HG03439 (cell line): ENCODE results near the gene GSK3B.
"Not testable (repeated sequence)": the region's sequence is repeated elsewhere in the genome, so short reads cannot be mapped to it uniquely, and the experiment has no call there.

ENCODE experiments used
- ATAC-seq: cut with Tn5 transposase; IDR thresholded peaks from one replicate; pipeline ENCODE4 v1.9.1; 2021; ENCODE audit warnings: mild to moderate bottlenecking, moderate library complexity; ENCODE audit not compliant: unreplicated experiment

Gene GSK3B

DNA sequence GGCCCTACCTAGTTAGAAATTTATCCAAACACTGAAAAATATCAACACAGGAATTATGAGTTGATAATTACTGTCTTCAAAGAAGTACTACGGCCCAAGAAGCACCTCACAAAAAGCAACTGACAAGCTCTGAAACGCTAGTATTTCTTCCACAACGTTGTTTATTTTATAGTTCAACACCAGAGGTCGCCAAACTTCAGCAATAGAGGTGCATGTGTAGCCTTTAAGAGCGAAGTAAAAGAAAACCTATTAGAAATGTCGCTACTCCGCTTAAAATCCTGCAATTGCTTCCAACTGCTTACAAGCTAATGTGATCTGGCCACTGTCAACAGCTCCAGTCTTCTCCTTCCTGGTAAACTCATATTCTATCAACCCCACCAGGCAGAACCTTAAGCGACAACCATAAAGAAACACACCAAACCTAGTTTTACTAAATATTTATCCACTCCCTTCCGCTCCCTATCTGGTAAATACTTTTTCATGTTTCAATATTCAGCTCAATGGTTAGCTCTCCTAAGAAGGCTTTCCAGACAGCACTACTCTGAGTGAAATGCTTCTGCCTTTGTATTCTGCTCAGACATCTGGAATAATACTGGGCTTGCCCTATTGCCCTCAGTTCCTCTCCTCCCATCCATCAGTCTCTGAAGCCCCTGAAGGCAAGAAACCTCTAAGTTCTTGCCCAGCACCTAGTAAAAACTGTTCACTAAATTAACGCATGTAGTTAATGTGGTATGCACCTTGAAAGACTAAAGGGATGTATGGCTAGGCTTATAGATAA, 202.1 kb downstream of the GSK3B start:
- no peak for ATAC-seq

DNA sequence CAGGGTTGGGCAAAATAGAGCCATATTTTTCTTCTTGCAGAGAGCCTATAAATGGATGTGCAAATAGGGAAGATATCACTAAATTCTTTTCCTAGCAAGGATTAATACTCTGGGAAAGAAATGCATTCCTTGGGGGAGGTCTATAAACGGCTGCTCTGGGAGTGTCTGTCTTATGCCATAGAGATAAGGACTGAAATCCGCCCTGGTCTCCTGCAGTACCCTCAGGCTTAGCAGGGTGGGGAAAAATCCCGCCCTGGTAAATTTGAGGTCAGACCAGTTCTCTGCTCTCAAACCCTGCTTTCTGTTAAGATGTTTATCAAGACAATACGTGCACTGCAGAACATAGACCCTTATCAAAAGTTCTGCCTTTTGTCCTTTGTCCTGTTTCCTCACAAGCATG, 205.6 kb downstream of the GSK3B start:
- not testable (repeated sequence) for ATAC-seq

DNA sequence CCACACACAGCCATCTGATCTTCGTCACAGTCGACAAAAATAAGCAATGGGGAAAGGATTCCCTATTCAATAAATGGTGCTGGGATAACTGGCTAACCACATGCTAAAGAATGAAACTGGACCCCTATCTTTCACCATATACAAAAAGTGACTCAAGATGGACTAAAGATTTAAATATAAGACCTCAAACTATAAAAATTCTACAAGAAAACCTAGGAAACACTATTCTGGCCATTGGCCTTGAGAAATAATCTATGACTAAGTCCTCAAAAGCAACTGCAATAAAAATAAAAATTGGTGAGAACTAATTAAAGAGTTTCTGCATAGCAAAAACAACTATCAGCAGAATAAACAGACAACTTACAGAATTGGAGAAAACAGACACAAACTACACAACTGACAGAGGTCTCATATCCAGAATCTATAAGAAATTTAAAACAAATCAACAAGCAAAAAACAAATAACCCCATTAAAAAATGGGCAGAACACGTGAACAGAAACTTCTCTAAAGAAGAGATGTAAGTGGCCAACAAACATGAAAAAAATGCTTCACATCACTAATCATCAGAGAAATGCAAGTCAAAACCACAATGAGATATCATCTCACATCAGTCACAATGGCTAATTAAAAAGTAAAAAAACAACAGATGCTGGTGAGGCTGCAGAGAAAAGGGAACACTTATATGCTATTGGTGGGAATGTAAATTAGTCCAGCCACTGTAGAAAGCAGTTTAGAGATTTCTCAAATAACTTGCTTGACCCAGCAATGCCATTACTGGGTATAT, 208.3 kb downstream of the GSK3B start:
- ATAC-seq: no peak

DNA sequence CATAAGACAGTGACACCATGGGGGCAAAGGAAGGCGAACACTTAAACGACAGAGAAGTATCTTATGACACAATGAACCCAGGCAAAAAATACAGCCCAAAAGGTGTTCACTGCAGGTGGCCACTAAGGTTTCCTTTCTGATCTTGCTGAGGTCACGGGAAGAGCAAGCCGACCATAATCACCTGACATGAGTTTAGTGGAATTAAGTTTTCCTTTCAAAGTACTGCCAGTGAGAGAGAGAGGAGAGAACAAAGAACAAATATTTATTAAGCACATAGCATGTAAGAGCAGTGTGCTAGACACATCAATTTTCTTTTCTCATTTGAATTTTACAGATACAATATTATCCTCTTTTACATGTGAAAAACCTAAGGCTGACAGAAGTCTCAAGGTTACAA, 210.1 kb downstream of the GSK3B start:
- no peak for ATAC-seq

DNA sequence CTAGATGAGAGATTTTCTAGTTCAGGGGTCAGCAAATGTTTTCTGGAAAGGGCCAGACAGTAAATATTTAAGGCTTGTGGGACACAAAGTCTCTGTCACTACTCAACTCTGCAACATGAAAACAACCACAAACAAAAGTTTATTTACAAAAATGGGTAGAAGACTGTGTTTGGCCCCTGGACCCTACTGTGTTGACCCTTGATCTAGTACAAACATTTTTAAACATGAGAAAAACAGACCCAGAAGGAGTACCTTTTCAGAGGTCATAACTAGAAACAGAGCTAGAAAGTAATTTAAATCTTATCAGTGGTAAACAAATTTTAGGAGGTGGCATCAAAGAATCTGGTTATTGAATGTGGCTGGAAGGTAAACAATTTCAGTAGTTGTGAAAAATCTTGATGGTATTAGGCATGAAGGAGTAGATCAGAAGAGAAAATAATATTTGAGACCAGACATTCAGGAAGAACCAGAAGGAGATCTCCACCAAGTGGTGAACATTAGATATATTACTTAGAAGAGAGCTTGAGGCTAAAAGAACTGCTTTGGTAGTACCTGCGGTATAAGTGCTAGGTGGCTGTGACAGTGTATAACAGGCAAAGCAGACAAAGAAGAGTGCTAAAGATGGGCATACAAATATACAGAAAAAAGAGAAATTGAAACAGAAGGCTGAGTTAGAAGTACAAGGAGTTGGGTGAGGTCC, 210.6 kb downstream of the GSK3B start:
- no peak for ATAC-seq

DNA sequence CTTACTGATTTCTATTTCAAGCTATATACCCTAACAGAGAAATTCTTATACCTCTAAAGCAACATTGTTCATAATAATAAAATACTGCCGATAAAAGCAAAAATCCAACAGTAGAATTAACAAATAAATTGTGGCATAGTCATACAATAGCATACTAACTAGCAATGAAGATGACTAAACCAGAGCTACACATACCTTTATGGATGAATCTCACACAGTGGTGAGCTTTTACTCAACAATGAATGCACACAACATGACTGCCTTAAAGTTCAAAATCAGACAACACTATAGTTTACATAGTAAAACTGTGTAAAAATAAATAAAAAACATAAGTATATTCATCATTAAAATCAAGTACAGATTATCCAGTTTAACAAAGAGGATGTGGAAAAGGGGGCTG, 213.3 kb downstream of the GSK3B start:
- ATAC-seq: no peak

DNA sequence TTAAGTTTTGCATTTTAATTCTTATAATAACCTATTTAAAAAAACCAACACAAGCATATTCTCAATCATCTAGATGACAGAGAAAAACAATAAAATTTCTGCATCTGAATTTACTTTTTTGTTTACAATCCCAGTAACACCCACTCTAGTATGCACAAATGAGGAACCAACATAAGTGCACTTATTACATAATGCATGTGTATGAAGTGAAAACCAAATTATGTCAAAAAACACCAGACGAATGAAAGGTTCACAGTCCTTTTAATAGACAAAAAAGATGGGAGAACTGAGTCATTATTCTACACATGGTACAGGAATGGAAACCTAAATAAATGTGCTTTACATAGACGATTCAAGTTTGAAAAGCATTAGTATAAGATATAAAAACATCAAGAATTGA, 220.6 kb downstream of the GSK3B start:
- no peak for ATAC-seq

DNA sequence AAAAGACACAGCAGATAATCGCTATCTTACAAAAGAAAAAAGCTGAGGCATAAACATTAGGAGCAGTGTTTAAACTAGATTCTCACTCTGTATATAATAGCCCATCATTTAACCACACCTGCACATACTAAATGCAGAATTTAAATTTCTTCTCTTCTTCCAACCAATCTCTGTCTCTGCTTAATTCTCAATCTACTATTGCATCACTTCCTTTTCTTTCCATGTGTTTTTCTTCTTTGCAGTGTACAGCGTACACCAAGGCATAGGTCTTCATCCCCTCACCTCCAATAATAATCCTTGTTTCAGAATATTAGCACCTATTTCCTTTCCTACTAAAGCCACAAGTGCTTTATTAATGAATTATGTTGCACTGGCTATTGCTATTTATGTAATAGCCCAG, 221.5 kb downstream of the GSK3B start:
- no peak for ATAC-seq

DNA sequence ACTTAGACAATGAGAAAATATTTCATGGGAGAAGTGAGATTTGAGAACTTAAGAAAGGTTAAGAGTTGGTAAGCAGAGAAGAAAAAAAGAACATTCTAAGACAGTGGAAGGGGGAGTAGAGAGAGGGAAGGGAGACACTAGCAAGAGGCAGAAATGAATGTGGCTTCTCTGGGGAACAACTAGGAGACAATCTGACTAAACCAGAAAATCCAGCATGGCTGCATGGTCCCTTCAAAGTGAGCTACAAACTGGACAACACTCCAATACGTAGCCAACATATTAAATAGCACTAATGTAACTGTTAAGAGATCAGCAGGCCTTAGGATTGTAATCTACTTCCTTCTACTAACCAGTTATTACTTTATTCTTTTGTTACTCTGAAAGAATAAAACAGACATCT, 222.7 kb downstream of the GSK3B start:
- ATAC-seq: no peak

DNA sequence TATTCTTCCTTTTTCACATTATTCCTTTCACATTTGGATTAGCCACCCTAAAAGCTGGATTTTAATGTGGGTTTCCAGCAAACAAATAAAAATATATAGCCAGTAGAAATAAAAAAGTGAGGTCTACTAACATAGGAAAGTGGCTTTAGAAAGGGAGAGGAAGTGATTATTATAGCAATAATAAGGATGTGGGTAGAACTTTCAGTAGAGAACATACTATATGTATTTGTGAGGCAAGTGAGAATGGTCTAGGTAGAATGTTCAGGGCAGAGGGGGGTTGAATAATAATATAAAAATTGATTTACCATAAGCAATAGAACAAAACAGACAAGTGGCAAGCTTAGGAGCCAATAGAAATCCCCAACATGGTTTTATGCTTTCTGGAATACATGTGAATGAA, 223.7 kb downstream of the GSK3B start:
- ATAC-seq: no peak

DNA sequence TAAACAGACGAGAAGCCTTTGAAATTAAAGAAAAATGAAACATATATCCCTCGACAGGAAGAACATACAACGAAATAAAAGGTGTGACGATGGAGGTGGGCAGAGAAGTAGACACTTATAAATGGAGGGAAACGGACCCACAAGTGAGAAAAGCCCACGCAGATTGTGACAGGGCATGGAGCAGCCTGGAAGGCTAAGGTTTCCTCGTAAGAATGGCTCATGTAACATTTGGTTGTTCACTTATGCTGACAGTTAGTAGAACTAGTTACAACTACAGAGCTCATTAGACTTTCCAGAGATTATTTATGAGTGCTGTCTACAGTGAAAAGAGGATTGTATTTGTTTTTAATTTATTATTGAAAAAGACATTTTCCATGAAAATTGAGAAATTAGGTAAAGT, 229.8 kb downstream of the GSK3B start:
- no peak for ATAC-seq

DNA sequence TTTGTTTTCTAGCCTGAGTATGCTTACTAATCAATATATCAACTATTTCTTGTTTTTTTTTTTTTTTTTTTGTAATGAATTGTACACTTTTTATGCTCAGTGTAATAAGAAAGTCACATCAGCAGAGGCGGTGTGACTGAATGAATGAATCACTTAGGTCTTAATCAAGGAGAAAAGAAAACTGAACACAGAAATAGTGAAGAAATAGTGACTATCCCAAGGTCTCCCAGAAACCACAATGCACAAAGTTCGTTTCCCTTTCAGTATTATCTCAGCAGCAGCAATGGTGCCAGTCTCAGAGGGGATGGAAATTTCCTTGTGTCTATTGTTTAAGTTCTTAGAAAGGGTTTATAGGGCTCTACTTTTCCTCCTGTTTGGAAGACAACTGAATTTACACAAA, 231.6 kb downstream of the GSK3B start:
- no peak for ATAC-seq

DNA sequence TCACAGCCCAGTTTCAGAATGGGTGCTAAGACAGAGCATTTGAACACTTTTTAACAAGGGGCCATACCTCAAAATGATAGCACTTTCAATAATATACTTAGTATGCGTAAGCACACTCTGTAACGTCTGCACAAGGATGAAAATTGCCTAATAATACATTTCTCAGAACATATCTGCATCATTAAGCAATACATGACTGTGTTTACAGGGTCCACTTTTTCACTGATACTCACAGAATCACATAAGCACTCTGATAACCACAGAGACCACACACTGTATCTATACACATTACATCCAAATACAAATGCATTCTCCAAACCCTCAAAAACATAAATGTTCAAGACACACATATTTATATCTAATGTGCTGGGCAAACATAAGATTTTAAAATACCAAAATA, 232.6 kb downstream of the GSK3B start:
- ATAC-seq: no peak

DNA sequence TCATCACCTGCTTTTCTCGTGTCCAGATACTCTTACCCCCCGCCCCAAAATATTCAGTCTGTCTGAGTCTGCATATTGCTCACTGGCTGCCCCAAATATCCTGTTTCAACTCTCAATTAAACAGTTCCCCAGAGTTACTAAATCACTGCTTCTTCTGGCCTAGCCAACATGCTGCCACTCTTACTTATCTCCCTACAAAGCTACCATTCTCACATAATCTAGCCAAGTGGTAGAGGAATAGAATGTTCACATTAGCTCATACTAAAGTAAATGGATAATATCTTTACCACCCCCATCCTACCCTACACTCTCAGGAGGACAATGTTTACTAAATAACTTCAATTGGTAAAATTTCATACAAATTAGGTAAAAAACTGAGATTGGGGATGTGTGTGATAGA, 234.5 kb downstream of the GSK3B start:
- ATAC-seq: no peak

DNA sequence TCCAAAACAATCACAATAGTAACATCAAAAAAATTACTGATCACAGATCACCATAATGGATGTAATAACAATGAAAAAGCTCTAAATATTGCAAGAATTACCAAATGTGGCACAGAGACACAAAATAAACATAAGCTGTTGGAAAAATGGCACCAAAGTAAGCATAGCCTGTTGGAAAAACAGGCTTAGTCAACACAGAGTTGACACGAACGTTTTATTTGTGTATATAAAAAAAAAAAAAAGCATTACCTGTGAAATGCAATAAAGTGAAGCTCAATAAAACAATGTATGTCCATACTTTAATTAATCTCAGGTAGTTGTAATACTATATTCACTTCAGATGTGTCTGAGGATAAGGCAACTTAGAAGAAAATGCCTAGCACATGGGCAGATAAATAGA, 235.3 kb downstream of the GSK3B start:
- ATAC-seq: no peak

DNA sequence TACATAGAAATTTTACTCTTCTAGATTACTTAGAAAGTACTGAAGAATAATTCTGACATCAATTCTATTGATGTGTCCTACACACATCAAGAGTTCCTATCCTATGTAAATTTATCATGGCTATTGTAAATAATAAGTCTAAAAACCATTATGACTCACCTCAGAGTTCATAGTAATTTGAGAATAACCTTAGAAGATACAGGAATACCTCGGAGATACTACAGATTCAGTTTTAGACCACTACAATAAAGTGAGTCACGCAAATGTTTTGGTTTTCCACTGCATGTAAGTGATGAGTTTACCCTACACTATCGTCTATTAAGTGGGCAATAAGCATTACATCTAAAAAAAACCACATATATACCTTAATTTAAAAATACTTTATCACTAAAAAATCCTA, 237.6 kb downstream of the GSK3B start:
- no peak for ATAC-seq

DNA sequence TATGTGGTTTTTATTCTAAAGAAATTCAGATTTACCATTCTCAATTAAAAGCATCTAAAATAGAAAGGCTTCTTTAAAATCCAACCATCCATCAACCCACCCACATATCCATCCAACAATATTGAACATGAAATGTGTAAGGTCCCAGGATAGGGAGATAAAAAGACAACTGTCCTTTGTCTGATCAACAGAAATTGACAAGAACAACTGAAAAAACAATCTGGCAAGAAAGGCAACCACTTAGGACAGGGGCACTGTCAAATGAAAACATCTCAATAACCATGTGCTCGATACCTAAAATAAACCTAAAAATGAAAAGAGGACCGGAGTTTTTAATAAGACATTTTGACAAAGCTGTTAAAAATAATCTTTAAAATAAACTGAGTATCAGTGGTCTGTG, 245.1 kb downstream of the GSK3B start:
- no peak for ATAC-seq

DNA sequence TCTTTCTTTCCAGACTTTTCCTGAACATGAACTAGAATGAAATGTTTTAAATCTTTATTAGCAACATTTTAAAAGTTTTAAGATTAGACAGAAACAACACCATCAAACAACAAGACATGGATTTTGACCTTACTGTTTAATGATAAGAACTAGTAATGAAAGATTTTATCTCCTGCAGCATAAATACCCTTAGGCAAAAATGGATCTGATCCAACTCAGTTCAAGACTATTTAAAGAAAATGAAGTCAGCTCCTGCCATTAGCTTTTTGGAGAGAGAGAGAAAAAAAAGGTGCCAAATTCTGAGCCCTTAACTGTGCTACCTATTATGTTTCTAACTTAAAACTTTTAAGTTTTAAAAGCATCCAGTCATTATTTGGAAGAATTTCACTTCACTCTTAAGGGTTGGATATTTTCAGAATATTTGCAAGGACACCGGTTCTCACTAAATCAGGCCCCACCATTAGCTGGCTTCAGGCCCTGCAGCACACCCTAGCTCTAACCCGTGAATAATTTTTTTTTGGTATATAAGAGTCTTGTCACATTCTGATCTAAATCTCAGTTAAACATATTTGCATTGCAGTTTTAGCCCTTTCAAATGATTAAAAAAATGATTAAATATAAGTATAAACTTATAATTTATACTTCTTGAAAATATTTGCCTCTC, 252.3 kb downstream of the GSK3B start:
- ATAC-seq: no peak

DNA sequence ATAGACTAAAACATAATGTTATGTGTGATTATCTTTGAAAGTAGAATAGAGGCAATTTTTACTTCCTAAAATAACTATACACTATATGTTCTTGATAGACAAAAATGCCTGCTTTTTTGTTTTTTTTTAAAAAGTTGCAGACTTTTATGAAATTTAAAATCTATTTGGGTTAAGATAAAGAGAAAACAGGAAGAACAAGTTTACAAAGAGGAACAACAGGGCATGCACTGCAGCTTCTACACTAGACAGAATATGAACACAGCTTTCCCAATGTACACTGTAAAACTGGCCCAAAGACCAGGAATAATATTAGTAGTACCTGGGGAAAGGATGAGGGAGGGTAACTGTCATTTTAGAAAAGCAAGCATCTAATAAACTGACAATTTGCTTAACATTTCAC, 258.7 kb downstream of the GSK3B start:
- no peak for ATAC-seq

DNA sequence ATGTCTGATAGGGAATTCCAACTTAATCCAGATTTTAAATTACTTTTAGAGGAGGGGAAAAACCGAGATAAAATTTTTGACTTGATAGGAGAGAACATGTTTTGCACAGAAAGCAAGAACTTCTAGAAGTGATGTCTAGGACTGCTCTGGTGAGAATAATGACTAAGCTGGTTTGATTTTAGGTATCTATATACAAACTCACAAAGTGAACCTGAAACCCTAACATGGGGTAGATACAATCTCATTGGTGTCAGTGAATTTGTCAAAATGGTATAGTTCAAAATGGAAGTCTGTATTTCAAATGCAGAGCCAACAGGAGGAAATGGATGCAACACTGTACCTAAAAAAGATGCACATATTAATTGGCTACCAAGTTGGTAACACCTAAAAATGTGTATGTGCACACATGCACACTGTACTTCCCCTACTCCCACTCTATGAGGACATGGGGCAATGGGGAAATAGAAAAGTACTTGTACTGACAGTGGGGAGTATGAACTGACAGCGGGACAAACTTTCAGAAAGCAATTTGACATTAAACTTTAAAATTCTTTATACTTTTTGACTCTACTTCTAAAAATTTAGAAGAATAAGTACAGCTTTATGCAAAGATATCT, 259.4 kb downstream of the GSK3B start:
- no peak for ATAC-seq

DNA sequence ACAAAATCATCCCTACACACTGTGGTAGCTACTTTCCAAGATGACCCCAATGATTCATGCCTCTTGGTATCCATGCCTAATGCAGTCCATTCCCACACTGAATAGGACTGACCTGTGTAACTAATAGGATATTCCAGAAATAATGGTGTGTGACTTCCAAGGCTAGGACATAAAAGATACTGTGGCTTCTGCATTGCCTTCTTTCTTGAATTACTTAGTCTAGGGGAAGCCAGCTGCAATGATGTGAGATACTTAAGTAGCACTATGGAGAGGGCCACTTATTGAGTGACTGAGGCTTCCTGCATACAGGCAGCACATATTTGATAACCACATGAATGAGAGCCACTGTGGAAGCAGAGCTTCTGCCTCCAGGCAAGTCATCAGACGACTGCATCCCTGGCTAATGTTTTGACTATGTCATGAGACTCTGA, 262.3 kb downstream of the GSK3B start:
- no peak for ATAC-seq
